ENCODE data around the gene ZNF212. TPM values are rescaled to one million over a fixed set of nuclear protein-coding genes. Genes with fewer than 3 reads are reported as not detected.

ZNF212 gene
- polyA plus RNA-seq, 1 donor from 2014 or later, result 12.2 TPM

DNA sequence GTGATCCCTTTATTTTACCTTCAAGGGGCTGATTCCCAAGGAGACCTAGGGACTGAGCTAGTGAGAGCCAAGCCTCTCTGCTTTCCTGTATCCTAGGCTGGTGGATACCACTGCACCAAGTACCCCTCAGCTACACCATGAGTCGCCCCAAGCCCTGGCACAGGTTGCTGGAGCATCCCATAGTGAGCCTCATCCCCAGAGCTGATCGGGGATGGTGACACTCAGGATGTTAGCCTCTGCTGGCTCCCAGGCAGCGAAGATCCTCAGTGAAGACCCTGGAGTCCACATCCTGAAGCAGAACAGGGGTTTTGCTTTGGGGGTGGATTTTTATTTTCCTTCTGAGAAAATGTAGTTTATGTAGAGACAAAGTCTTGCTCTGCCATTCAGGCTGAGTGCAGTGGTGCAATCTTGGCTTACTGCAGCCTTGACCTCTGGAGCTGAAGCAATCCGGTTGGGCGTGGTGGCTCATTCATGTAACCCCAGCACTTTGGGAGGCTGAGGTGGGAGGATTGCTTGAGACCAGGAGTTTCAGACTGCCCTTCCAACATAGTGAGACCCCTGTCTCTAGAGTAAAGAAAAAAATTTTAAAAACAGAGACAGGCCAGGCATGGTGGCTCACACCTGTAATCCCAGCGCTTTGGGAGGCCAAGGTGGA, 12.5 kb upstream of the ZNF212 start:
- no peak overlapping the region for H3K9ac ChIP-seq (ENCODE audit: low read length)
- TF ChIP-seq POLR2AphosphoS5 (IDR thresholded peaks at IDR 0.05) (no peak), EP300 (conservative IDR thresholded peaks at IDR 0.05; ENCODE audit: poor library complexity, severe bottlenecking) (no peak), REST (IDR thresholded peaks at IDR 0.05; ENCODE audit: borderline replicate concordance) (no peak), EZH2 (IDR thresholded peaks at IDR 0.05; ENCODE audit: borderline replicate concordance, insufficient read depth, low read length, poor library complexity, severe bottlenecking) (no peak), SMC3 (conservative IDR thresholded peaks at IDR 0.05; ENCODE audit: poor library complexity) (no peak), TAF1 (IDR thresholded peaks at IDR 0.05; ENCODE audit: low read depth) (no peak), MXI1 (conservative IDR thresholded peaks at IDR 0.05; ENCODE audit: poor library complexity, severe bottlenecking) (no peak), RAD21 (conservative IDR thresholded peaks at IDR 0.05) (no peak)
- no peak overlapping the region for H3K4me2 ChIP-seq (ENCODE audit: low read length)

GRCh38 chr7:149228831-149229471, 10.5 kb upstream of the ZNF212 start:
- Histone ChIP-seq H3K27ac (ENCODE audit: low read length) (no peak overlapping the region), H3K27me3 (ENCODE audit: insufficient read depth, low read depth, low read length) (no peaks in the 10 kb centered on the region), H3K79me2 (replicated peaks; ENCODE audit: insufficient read depth, low read length) (no peaks in the 10 kb centered on the region), H3K36me3 (ENCODE audit: insufficient read depth, low read length) (no peaks in the 10 kb centered on the region), H4K20me1 (ENCODE audit: insufficient read depth) (no peaks in the 10 kb centered on the region), H3K4me2 (ENCODE audit: low read length) (no peak overlapping the region), H3K9ac (ENCODE audit: low read length) (no peak overlapping the region), H3F3A (ENCODE audit: insufficient read depth, low read length, poor library complexity, severe bottlenecking) (no peaks in the 10 kb centered on the region), H3K9me2 (ENCODE audit: insufficient read depth, low read length) (no peaks in the 10 kb centered on the region), H2AFZ (ENCODE audit: low read depth, low read length) (no peak overlapping the region), H3K4me3 (ENCODE audit: low read length) (no peak overlapping the region), H3K9me3 (ENCODE audit: low read length) (no peaks in the 10 kb centered on the region)
- TF ChIP-seq MXI1 (conservative IDR thresholded peaks at IDR 0.05; ENCODE audit: poor library complexity, severe bottlenecking), result no peak

More for the DNA sequence above, 12.5 kb upstream of the ZNF212 start:
- Histone ChIP-seq H3K27me3 (ENCODE audit: insufficient read depth, low read depth, low read length) (no peaks in the 10 kb centered on the region), H3K9me2 (ENCODE audit: insufficient read depth, low read length) (no peaks in the 10 kb centered on the region), H3K27ac (ENCODE audit: low read length) (no peak overlapping the region), H4K20me1 (ENCODE audit: insufficient read depth) (no peaks in the 10 kb centered on the region), H2AFZ (ENCODE audit: low read depth, low read length) (no peak overlapping the region), H3K9me3 (ENCODE audit: low read length) (no peaks in the 10 kb centered on the region), H3K4me3 (ENCODE audit: low read length) (no peak overlapping the region), H3K79me2 (replicated peaks; ENCODE audit: insufficient read depth, low read length) (no peaks in the 10 kb centered on the region), H3F3A (ENCODE audit: insufficient read depth, low read length, poor library complexity, severe bottlenecking) (no peaks in the 10 kb centered on the region), H3K36me3 (ENCODE audit: insufficient read depth, low read length) (no peaks in the 10 kb centered on the region)

- H3K9me3 ChIP-seq (ENCODE audit: low read length), result no peaks in the 10 kb centered on the region
- no peaks in the 10 kb centered on the region for H3F3A ChIP-seq (ENCODE audit: insufficient read depth, low read length, poor library complexity, severe bottlenecking)
- H4K20me1 ChIP-seq (ENCODE audit: insufficient read depth), result no peaks in the 10 kb centered on the region
- H3K9me2 ChIP-seq (ENCODE audit: insufficient read depth, low read length), result no peaks in the 10 kb centered on the region
- H3K9ac ChIP-seq (ENCODE audit: low read length), result no peak overlapping the region
- H3K36me3 ChIP-seq (ENCODE audit: insufficient read depth, low read length), result no peaks in the 10 kb centered on the region
- H3K27ac ChIP-seq (ENCODE audit: low read length), result no peak overlapping the region
- H3K4me2 ChIP-seq (ENCODE audit: low read length), result no peak overlapping the region
- H3K27me3 ChIP-seq (ENCODE audit: insufficient read depth, low read depth, low read length), result no peaks in the 10 kb centered on the region
- no peaks in the 10 kb centered on the region for H3K79me2 ChIP-seq (replicated peaks; ENCODE audit: insufficient read depth, low read length)
- TF ChIP-seq MXI1 (conservative IDR thresholded peaks at IDR 0.05; ENCODE audit: poor library complexity, severe bottlenecking), result no peak
- no peak overlapping the region for H2AFZ ChIP-seq (ENCODE audit: low read depth, low read length)
- H3K4me3 ChIP-seq (ENCODE audit: low read length), result no peak overlapping the region
These were observed 9.9 kb upstream of the ZNF212 start for GRCh38 chr7:149229526-149229925.

Measured in neural cell (in vitro differentiated cells).